Left renal pelvis (tissue), 4 donors: ENCODE results near the gene GLYR1. TPM values are rescaled to one million over a fixed set of nuclear protein-coding genes. Genes with fewer than 3 reads are reported as not detected.
A peak's percentile ranks its signal among the peaks of the same experiment; 100 is the strongest.

Experiments used
- DNase-seq, 4 donors: peaks; one replicate each; pipeline ENCODE4 v3.0.0-alpha.2; 2013; ENCODE audit warnings: low read depth in 4 of 4, low spot score in 3 of 4
- polyA plus RNA-seq, 4 donors: library from polyadenylated mRNA; unstranded; fragments of 120-200 nt; gene quantifications; one replicate each; pipeline ENCODE4 v1.2.1, GENCODE V29; 2013; ENCODE audit not compliant: insufficient read length in 4 of 4

GLYR1 gene
- polyA plus RNA-seq, 4 donors = 70.6 to 150 (median 140) TPM

GRCh38 chr16:4769306-4769638, 77.8 kb downstream of the GLYR1 start:
- DNase-seq = no peak

- peak; percentile 84 to 94 (median 90) for DNase-seq
Measured at GRCh38 chr16:4768549-4769305, 78.4 kb downstream of the GLYR1 start.

GRCh38 chr16:4767872-4768548, 79.1 kb downstream of the GLYR1 start:
- no peak for DNase-seq

- peak; percentile 86 to 90 (median 88) for DNase-seq
Measured at GRCh38 chr16:4766875-4767628, 80.0 kb downstream of the GLYR1 start, which contains the start of gene ZNF500. Gene ZNF500, minus strand, starts transcription at chr16:4767162. Its CDS starts 1,184 bp downstream, at chr16:4765978.

- no peak for DNase-seq
Measured at GRCh38 chr16:4765511-4766474, 81.3 kb downstream of the GLYR1 start.

GRCh38 chr16:4763791-4764190, 83.3 kb downstream of the GLYR1 start:
- no peak for DNase-seq

GRCh38 chr16:4762205-4762604, 84.9 kb downstream of the GLYR1 start:
- DNase-seq = no peak

- DNase-seq = no peak
Measured at GRCh38 chr16:4760221-4760910, 86.7 kb downstream of the GLYR1 start.

GRCh38 chr16:4755687-4756086, 91.4 kb downstream of the GLYR1 start:
- DNase-seq = no peak

- DNase-seq = no peak
Measured at GRCh38 chr16:4754865-4755264, 92.2 kb downstream of the GLYR1 start.

GRCh38 chr16:4753227-4753626, 93.9 kb downstream of the GLYR1 start:
- no peak for DNase-seq

Other genes with a start within 250 kb of the GLYR1 start
- gene UBALD1, start 232.4 kb downstream of the GLYR1 start, polyA plus RNA-seq = 10 to 100 TPM; 11.7 to 30.8 (median 14.2) TPM
- gene MGRN1, start 222.5 kb downstream of the GLYR1 start, polyA plus RNA-seq = 10 to 100 TPM; 38.7 to 70.3 (median 53.1) TPM
- gene NUDT16L1, start 153.7 kb downstream of the GLYR1 start, polyA plus RNA-seq = 10 to 100 TPM; 27.0 to 54.6 (median 35.6) TPM
- gene ANKS3, start 113.0 kb downstream of the GLYR1 start, polyA plus RNA-seq = 10 to 100 TPM; 17.0 to 36.0 (median 22.6) TPM
- 1 to 10 TPM in 3 of 4 donors, under 1 TPM in 1; 0.86 to 2.3 (median 2.0) TPM for gene DNAAF8, start 112.8 kb downstream of the GLYR1 start, polyA plus RNA-seq
- 10 to 100 TPM; 12.7 to 21.5 (median 15.5) TPM for gene ZNF500, start 80.1 kb downstream of the GLYR1 start, polyA plus RNA-seq
- gene SEPTIN12, start 58.9 kb downstream of the GLYR1 start, polyA plus RNA-seq = not detected
- gene SMIM22, start 51.9 kb downstream of the GLYR1 start, polyA plus RNA-seq = 10 to 100 TPM in 3 of 4 donors, under 1 TPM in 1; 0.25 to 13.5 (median 11.2) TPM
- gene ROGDI, start 44.7 kb downstream of the GLYR1 start, polyA plus RNA-seq = 10 to 100 TPM; 33.8 to 46.5 (median 37.3) TPM
- gene UBN1, start 193 bp upstream of the GLYR1 start, polyA plus RNA-seq = 10 to 100 TPM; 22.2 to 36.5 (median 32.5) TPM
- gene PPL, start 89.9 kb upstream of the GLYR1 start, polyA plus RNA-seq = 10 to 100 TPM in 3 of 4 donors, 1 to 10 TPM in 1; 3.7 to 40.1 (median 28.3) TPM
- under 1 TPM; 0.13 to 0.38 (median 0.16) TPM for gene SEC14L5, start 111.0 kb upstream of the GLYR1 start, polyA plus RNA-seq
- 10 to 100 TPM in 1 of 4 donors, 1 to 10 TPM in 3; 5.3 to 15.5 (median 9.0) TPM for gene NAGPA, start 186.6 kb upstream of the GLYR1 start, polyA plus RNA-seq
- gene C16orf89, start 218.7 kb upstream of the GLYR1 start, polyA plus RNA-seq = 1 to 10 TPM; 3.7 to 7.8 (median 5.9) TPM
- 10 to 100 TPM; 15.4 to 25.0 (median 22.5) TPM for gene ALG1, start 224.6 kb upstream of the GLYR1 start, polyA plus RNA-seq